K562 (cell line): ENCODE data around the gene TACR2. TPM values are rescaled to one million over a fixed set of nuclear protein-coding genes. Genes with fewer than 3 reads are reported as not detected.
A peak's percentile ranks its signal among the peaks of the same experiment; 100 is the strongest.

ENCODE experiments used
- ARID2 ChIP-seq: fragments of 450-650 bp; IDR thresholded peaks from 2 replicates; pipeline ENCODE4 v1.6.1; 2017; ENCODE audit warnings: antibody characterized with exemption, mild to moderate bottlenecking
- BHLHE40 ChIP-seq: IDR thresholded peaks from 2 replicates; pipeline ENCODE4 v1.6.1; 2011; ENCODE audit warnings: low read length, improper control_type of control experiment
- CBX8 ChIP-seq: fragments of 200-600 bp; sonication (generic); IDR thresholded peaks from 2 replicates; pipeline ENCODE4 v1.6.1; 2012; ENCODE audit warnings: borderline replicate concordance, mixed run types, low read depth, mild to moderate bottlenecking, moderate library complexity, mixed read lengths, low read length, control low read depth, inconsistent platforms; ENCODE audit not compliant: poor library complexity, severe bottlenecking; ENCODE audit errors: extremely low read depth
- CGGBP1 ChIP-seq: fragments of 250-450 bp; sonication (Bioruptor Pico); IDR thresholded peaks from 2 replicates; pipeline ENCODE4 v1.9.0; 2021; ENCODE audit warnings: mild to moderate bottlenecking
- CSDE1 ChIP-seq, 2 experiments: fragments of 450-650 bp; IDR thresholded peaks; 2 replicates each; pipeline ENCODE4 v1.6.1; 2016; ENCODE audit warnings: mild to moderate bottlenecking in 1 of 2
- ERF ChIP-seq: fragments of 450-650 bp; formaldehyde crosslinking; IDR thresholded peaks from 2 replicates; pipeline ENCODE4 v1.4.0; 2020; ENCODE audit warnings: mild to moderate bottlenecking, mixed read lengths
- ESRRA ChIP-seq: fragments of 450-650 bp; IDR thresholded peaks from 2 replicates; pipeline ENCODE4 v1.6.1; 2014; ENCODE audit warnings: low read depth, mild to moderate bottlenecking, moderate library complexity, borderline replicate concordance
- KLF16 ChIP-seq: IDR thresholded peaks from 2 replicates; pipeline ENCODE4 v1.6.1; 2016; ENCODE audit warnings: antibody characterized with exemption
- MEF2A ChIP-seq: IDR thresholded peaks from 2 replicates; pipeline ENCODE4 v1.6.1; 2011; ENCODE audit warnings: low read depth, mild to moderate bottlenecking, low read length, moderate library complexity; ENCODE audit not compliant: control insufficient read depth
- MYNN ChIP-seq, 2 experiments: sonication (generic); formaldehyde crosslinking in 1 of 2; IDR thresholded peaks; 2 replicates each; pipeline versions ENCODE4 v1.5.0 to v1.6.1; 2016 to 2020; ENCODE audit warnings: antibody characterized with exemption in 1 of 2, missing genetic modification reagents in 1 of 2
- NEUROD1 ChIP-seq: fragments of 150-350 bp; IDR thresholded peaks from 2 replicates; pipeline ENCODE4 v1.6.1; 2014; ENCODE audit warnings: borderline replicate concordance, low read length, low read depth; ENCODE audit not compliant: partially characterized antibody
- PATZ1 ChIP-seq: fragments of 250-450 bp; sonication (Bioruptor Pico); IDR thresholded peaks from 2 replicates; pipeline ENCODE4 v1.5.0; 2020; ENCODE audit warnings: mild to moderate bottlenecking, borderline replicate concordance
- SP1 ChIP-seq: sonication (generic); formaldehyde crosslinking; IDR thresholded peaks from 2 replicates; pipeline ENCODE4 v1.8.1; 2022; ENCODE audit warnings: mild to moderate bottlenecking, missing genetic modification reagents
- SUPT5H ChIP-seq: fragments of 450-650 bp; IDR thresholded peaks from 2 replicates; pipeline ENCODE4 v1.6.1; 2016
- TEAD4 ChIP-seq, 2 experiments: sonication (generic) in 1 of 2; formaldehyde crosslinking in 1 of 2; IDR thresholded peaks; 2 replicates each; pipeline versions ENCODE4 v1.6.1 to v1.8.0; 2012 to 2022; ENCODE audit warnings: borderline replicate concordance in 1 of 2, inconsistent platforms in 1 of 2, low read length in 1 of 2, mild to moderate bottlenecking in 1 of 2, missing genetic modification reagents in 1 of 2
- VEZF1 ChIP-seq: fragments of 200-800 bp; sonication (Bioruptor generic); IDR thresholded peaks from 2 replicates; pipeline ENCODE4 v1.6.1; 2017; ENCODE audit warnings: missing genetic modification characterization, missing compliant biosample characterization
- ZBTB43 ChIP-seq: sonication (generic); formaldehyde crosslinking; IDR thresholded peaks from 2 replicates; pipeline ENCODE4 v1.8.0; 2023; ENCODE audit warnings: mild to moderate bottlenecking, missing genetic modification reagents
- ZFP91 ChIP-seq: sonication (generic); formaldehyde crosslinking; IDR thresholded peaks from 2 replicates; pipeline ENCODE4 v1.8.0; 2022; ENCODE audit warnings: mild to moderate bottlenecking, missing genetic modification reagents
- ZKSCAN1 ChIP-seq: fragments of 150-350 bp; IDR thresholded peaks from 2 replicates; pipeline ENCODE4 v1.6.1; 2016; ENCODE audit warnings: low read depth, low read length
- ZNF12 ChIP-seq: sonication (generic); formaldehyde crosslinking; IDR thresholded peaks from 2 replicates; pipeline ENCODE4 v1.4.0; 2020; ENCODE audit warnings: mild to moderate bottlenecking, missing genetic modification reagents
- polyA plus RNA-seq, 8 experiments: library from polyadenylated mRNA; depleted of rRNA in 4 of 8; stranded (reverse) in 5 of 8; unstranded in 3 of 8; fragments of >200 nt; fragmentation: Nextera tagmentation in 2 of 8; fragmentation: Illumina TruSeq in 1 of 8; extraction: Ambion mirVana in 2 of 8; extraction: Trizol in 1 of 8; gene quantifications; 2 replicates each; pipeline versions ENCODE4 v1.2.1 to v1.2.3, GENCODE V29; 2011 to 2014; ENCODE audit warnings: inconsistent platforms in 1 of 8, missing spikeins in 1 of 8
- total RNA-seq, 7 experiments: library from RNA; depleted of rRNA in 6 of 7; stranded (reverse); fragments of >200 nt in 6 of 7; fragmentation: Illumina TruSeq in 2 of 7; extraction: Trizol in 2 of 7; gene quantifications; 2 replicates each; pipeline versions ENCODE4 v1.2.1 to v1.2.3, GENCODE V29; 2011 to 2021; ENCODE audit warnings: low replicate concordance in 1 of 7

TACR2 gene
- total and polyA plus RNA-seq, 9 of the 15 experiments (the other 6 are each of a cell fraction or from before 2014, with no cell fraction given): not detected

- TF ChIP-seq BHLHE40: 0 out of 2 replicates have a peak, but pooled peaks have one; percentile 31
- peak; percentile 47; the same call in 1 of the 2 replicates for TF ChIP-seq KLF16
- TF ChIP-seq ZFP91 (CRISPR knock-in tag): 0 out of 2 replicates have a peak, but pooled peaks have one; percentile 30
- no peak for TF ChIP-seq ZBTB43 (CRISPR knock-in tag)
- peak; percentile 51 for TF ChIP-seq NEUROD1
- TF ChIP-seq ZNF12 (CRISPR knock-in tag): no peak
- TF ChIP-seq VEZF1 (CRISPR knock-in tag): peak; percentile 83
- TF ChIP-seq ARID2: peak; percentile 90
- TF ChIP-seq ESRRA: peak; percentile 27; the same call in 1 of the 2 replicates
- peak; percentile 27; the same call in 1 of the 2 replicates for TF ChIP-seq TEAD4 (IDR thresholded peaks at IDR 0.05; ENCODE audit: low read length)
- no peak for TF ChIP-seq TEAD4 (CRISPR knock-in tag; IDR thresholded peaks at IDR 0.05; ENCODE audit: borderline replicate concordance)
- TF ChIP-seq PATZ1 (CRISPR knock-in tag): 0 out of 2 replicates have a peak, but pooled peaks have one; percentile 38
- TF ChIP-seq ERF: no peak
- TF ChIP-seq SP1 (CRISPR knock-in tag): peak; percentile 25; the same call in 1 of the 2 replicates
- peak; percentile 67; the same call in 1 of the 2 replicates for TF ChIP-seq CGGBP1 (CRISPR knock-in tag)
- TF ChIP-seq CSDE1 (IDR thresholded peaks at IDR 0.05): no peak
- TF ChIP-seq MYNN (IDR thresholded peaks at IDR 0.05): peak; percentile 71; the same call in 1 of the 2 replicates
- TF ChIP-seq MYNN (CRISPR knock-in tag; IDR thresholded peaks at IDR 0.05): no peak
- no peak; the same call in 1 of the 2 replicates for TF ChIP-seq SUPT5H
- no peak for TF ChIP-seq MEF2A
- 0 out of 2 replicates have a peak, but pooled peaks have one; percentile 42 for TF ChIP-seq ZKSCAN1
- TF ChIP-seq CBX8: no peak
Measured at GRCh38 chr10:69392481-69393000, 24.2 kb downstream of the TACR2 start (continued).
